ENCODE results near the gene CCDC174.

The CCDC174 gene

DNA sequence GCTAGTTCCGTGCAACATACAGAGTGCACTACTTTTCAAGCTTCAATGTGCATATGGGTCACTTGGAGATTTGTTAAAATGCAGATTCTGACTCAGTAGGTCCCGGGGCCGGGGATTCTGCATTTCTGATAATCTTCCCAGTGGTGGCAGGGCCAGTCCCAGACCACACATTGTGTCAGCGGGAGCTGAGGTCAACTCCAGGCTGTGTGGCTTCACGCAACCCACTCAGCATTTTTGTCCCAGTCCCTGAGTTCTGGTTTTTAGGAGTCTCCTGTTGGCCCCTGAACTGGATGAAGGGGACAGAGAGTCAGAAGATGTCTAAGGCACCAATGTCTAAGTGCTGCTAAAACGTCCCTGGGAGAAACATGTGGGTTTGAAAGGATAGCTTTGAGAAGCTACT is 26.1 kb upstream of the CCDC174 start:
- DNase-seq (ENCODE audit: low read depth in 3 of 3), result no peak

DNA sequence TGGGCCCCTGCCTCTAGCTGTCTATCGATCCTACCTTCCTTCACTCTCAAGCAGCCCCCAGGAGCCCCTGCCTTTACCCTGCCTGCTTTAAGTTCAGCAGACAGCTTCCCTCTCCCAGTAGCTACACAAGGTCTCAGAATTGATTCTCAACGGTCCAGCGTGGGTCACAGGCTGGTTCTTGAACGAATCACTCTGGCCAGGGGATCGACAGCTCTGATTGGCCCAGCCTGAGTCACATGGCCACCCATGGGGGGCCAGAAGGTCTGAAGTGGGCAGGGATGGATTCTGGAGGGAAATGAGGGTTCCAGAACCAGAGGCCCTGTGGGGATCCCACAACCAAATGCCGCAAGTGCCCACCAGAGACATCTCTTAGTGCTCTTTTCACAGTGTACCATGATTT is 23.7 kb upstream of the CCDC174 start:
- DNase-seq (ENCODE audit: low read depth in 3 of 3), result no peak

DNA sequence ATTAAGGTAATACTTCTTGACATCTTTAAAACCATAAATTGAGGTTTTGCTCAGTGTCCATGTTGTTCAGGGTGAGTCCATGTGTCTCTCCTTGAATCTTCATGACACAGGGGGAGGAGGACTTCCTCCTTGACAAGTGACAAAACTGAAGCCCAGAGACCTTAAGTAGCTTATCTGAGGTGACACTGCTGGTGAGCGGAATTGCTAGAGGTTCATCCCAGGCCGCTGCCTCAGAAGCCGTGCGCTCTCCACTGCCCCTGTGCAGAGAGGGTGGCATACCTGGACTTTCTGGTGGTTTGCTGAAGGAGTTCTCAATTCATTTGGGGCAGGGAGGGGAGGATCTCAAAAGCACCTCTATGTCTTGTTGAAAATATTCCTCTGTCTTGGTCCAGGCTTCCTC is 23.2 kb upstream of the CCDC174 start:
- no peak for DNase-seq (ENCODE audit: low read depth in 3 of 3)

DNA sequence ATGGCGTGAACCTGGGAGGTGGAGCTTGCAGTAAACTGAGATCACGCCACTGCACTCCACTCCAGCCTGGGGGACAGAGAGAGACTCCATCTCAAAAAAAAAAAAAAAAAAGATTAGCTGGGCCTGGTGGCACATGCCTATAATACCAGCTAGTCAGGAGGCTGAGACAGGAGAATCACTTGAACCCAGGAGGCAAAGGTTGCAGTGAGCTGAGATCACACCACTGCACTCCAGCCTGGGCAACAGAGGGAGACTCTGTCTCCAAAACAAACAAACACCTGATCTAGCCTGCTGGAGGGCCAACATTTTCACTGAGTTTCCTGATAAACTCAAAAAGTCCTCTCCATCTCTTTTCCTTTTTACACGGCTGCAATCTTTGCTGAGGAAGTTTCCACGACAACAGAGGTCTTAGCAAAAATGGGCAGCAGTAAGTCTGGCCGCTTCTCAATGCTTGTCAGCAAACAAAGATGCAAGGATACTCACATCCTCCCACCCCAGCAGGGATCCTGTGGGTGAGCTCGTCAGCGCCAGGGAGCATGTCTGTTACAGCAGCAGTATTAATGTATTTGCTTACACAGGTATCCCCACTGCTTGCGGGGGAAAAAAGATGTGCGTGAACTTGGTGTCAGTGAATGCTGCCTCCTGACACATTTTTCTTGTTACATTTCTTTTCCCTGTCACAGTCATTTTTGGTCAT is 21.0 kb upstream of the CCDC174 start:
- DNase-seq (ENCODE audit: low read depth in 3 of 3), result no peak

DNA sequence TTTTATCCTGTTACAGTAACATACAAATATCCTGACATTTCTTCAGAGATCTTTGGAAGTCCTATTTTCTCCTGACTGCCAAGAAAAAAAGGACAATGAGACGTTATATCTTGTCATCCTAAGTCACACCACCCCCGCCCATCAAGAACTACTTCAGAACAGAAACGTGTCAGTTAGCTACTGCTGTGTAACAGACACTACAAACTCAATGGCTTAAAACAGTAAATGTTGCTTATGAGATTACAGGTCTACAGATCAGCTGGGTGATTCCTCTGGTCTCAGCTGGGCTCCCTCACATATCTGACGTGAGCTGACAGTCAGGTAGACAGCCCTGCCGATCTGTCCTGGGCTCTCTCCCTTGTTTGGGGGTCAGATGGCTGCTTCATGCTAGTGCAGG is 20.5 kb upstream of the CCDC174 start:
- DNase-seq (ENCODE audit: low read depth in 3 of 3), result no peak

DNA sequence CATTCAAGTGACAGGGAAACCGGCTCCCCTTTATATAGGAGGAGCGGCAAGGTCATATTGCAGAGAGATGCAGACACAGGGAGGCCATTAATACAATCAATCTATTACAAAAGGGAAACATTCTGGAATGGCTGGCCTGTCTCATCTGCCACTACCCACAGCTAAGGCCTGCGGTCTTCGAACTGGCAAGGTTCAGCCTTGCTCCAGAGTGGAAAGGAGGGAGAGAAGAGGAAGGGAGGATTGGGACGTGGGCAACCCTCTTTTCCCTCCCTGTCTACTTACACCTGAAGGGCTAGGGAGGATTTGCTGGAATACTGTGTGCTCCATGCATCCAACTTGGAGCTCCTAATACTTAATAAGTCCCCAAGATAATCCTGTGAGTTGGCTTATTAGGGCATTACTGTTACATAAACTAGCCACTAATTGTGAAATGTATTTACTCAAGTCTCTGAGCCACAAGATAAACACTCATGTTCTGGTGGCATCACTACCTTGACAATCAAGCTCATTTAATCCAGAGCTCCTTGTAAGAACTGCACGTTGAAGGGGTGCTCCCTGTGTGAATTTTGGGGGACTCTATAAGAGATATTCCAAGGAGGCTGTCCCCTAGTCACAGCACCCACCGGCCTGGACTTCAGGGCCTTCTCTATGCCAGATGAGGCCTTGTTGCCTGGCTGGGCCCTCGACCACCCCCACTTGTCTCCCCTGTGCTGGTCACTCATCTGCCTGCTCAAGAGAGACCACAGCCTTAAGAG is 19.7 kb upstream of the CCDC174 start:
- DNase-seq (ENCODE audit: low read depth in 3 of 3), result no peak

DNA sequence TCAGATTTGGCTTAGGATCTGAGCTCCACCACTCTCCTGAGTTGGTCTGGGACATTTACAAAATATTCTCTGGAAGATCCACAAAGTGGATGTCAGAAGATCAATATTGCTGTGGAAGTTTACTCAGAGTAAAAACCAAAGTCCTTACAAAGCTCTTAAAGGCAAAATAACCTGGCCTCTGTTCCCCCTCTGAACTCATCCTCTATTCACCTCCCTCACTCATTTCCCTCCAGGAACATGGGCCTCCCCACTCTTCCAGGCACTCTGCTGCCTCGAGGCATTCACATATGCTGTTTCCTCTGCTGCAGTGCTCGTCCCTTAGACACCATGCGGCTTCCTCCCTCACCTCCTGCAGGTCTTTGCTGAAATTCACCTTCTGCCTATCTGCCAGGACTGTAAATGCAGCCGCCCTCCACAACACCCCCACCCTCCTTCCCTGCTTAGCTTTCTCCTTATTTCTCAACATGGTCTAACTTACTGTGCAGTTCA is 19.1 kb upstream of the CCDC174 start:
- no peak for DNase-seq (ENCODE audit: low read depth in 3 of 3)

DNA sequence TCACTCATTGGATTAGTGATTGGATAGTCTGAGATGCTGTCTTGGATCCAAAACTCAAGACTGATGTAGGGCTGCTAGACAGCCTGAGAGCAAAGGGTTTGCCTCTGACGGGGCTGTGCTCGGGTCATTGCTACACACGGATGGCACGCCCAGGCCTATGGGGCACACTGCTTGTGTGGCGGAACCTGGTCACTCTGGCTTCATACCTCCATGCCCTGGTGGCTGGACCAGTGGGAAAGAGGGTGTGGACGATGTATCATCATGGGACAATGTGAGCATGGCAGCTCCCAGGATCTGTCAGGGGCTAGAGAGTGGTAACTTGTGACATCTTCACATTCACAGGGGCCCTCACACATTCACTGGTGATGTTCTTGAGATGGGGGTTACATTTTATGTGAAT is 18.1 kb upstream of the CCDC174 start:
- DNase-seq (ENCODE audit: low read depth in 3 of 3), result no peak

DNA sequence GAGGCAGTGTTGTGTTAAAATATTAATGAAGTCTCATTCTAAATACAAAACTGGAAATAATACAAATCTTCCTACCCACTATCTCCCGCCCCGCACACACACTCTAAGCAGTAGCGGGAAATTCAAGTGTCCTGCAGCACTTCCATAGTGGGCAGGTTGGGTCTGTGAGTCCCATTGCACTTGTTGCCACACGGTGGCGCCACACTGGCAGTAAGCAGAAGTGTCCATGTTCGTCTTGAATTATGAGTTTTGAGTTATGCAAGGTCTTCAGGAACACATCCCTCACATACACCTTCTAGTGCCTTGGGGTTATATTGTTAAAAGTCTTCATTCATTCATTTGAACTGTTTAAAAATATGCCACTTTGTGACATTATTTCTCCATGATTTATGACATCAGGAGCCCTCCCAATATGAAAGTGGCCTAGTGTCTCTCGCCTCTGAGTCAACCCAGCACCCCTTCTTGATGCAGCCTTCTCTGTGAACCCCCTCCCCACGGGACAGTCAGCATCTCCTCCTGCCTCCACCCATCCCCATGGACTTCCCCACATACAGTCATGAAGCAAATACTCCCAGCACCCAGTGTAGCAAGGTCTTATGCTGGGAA is 17.6 kb upstream of the CCDC174 start:
- DNase-seq (ENCODE audit: low read depth in 3 of 3), result peak; percentile 23 to 36 (median 35)

DNA sequence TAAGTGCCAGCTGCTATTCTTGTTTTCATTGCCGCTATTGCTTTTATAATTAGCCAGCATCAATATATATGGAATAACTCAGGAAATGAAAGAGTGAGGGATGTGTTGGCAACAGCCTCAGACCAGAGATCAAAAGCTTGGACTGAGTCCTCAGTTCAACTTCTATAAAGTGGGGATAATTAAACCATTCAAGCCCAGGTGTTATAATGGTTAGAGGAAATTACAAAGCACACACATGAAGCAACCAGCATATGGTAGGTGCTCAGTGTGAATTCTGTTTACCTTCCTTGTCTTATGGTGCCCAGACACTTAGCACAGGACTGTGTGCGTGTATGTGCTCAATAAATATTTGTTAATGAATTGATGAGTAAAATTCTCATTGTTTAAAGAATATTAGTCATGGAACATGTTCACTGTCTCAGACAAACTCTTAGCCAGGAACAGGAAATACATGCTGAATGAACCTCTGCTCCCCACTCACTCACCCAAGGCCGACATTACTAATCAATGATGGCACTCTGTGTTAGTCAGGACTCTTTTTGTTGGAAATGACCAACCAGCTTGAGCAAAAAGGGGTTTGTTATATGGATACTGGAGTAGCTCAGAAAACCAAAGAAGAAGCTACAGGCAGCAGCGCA is 16.7 kb upstream of the CCDC174 start:
- DNase-seq (ENCODE audit: low read depth in 3 of 3), result no peak

DNA sequence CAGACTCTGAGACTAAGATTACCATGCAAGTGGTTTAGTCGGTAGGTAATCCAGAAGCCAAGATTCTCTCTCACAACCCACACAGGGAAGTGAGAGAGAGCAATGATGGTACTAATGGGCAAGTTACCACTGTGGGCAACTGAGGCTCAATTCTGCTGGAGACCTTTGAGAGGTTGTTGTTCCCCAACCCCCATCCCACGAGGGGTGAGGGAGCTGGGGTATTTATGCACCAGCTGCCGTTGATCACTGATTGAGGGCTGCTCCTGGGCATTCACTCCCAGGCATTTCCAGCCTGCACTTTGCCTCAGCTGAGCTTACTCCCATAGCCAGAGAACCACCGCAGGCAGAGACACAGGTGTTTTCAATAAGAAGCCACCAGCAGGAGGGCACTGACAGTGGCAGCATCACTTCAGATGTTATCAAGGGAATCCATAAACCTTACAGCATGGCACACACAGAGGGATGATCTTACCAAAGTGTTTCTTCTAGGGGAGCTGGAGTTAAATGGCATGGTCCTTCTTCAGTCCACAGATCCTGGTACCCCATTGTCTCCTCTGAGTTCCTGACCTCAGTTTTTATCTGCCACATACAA is 15.0 kb upstream of the CCDC174 start:
- no peak for DNase-seq (ENCODE audit: low read depth in 3 of 3)

DNA sequence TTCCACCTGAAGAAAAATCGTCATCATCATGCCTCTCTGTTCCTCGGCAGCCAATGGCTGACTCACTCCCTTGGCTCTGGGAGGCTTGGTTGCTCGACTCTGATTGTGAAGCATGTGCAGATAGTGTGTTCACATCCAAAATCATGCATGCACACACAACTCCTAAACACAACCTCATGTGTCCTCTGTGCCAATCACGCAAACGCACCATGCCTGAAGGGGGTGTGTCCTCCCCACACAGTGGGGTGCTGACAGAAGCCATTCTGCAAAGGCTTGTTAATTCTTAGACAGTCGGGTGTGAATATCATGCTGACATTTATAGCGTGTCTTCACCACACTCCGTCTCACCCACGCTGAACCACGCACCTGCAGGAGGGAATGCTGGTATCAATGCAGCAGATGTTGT is 11.4 kb upstream of the CCDC174 start:
- DNase-seq (ENCODE audit: low read depth in 3 of 3), result no peak

DNA sequence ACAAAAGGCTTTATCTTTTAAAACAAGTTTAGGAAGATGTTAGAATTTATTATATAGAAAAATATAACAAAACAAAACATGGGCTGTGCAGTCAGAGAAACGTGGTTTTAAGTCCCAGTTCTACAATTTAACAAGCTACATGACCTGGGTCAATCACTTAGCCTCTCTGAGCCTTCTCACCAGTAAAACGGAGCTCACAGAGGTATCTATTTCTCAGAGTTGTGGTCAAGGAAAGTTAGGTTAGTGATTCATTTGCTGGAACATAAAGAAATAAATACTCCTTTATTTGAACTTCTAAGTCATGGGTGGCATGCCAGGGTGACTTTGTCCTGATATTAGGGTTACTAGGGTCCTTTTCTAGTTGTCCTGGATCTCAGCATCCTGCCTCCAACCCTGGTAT is 10.8 kb upstream of the CCDC174 start:
- no peak for DNase-seq (ENCODE audit: low read depth in 3 of 3)

DNA sequence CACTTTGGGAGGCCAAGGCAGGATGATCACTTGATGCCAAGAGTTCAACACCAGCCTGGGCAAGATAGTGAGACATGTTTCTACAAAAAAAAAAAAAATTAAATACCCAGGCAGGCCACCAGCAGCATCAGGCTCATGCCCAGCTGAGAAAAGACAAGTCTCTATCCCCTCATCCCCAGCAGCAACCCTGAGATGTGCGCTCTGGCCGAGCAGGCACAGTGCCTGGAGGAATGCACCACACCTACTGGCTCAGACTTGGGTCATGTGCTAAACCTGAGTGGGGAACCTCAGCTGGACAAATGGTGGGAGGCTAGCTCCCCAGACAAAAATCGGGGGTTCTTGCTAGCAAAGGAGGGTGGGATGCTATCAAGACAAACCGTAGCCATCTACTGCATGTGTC is 10.2 kb upstream of the CCDC174 start:
- DNase-seq (ENCODE audit: low read depth in 3 of 3), result no peak

DNA sequence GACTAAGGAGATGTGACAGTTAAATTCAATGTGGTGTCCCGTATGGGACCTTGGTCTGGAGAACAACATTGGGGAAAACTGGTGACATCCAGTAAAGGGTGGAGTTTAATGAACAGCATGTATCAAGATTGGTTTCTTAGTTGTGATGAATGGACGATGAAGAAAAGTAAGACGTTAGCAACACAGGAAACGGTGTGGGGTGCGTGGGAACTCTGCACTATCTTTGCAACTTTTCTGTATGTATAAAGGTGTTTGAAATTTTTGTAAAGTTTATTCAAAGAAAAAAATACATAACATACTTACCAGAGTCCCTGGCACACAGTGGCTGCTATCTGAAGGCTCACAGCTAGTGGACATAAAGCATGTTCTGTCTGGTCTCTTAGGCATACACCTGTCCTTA is 6.1 kb upstream of the CCDC174 start:
- DNase-seq (ENCODE audit: low read depth in 3 of 3), result no peak

DNA sequence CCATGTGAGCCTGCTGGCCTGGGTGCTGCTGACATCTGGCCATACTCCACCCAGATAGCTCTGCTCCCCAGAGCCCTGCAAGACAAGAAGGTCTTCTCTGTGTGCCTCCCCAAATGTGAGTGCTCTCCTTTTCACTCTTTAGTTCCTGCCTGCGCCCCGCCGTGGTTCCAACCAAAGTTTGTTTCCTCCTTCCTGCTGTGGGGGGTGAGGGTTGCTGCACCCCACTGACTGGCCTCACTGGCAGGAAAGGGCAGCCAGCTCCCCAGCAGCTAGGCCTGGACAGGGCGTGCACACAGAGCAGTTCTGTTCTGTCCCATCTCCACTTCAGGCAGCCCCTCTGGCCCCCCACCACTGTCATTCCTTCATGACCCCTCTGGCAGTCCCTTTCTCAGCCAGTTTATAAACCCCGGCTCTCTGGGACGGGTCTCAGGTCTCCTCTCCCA is 5.4 kb upstream of the CCDC174 start:
- no peak for DNase-seq (ENCODE audit: low read depth in 3 of 3)

DNA sequence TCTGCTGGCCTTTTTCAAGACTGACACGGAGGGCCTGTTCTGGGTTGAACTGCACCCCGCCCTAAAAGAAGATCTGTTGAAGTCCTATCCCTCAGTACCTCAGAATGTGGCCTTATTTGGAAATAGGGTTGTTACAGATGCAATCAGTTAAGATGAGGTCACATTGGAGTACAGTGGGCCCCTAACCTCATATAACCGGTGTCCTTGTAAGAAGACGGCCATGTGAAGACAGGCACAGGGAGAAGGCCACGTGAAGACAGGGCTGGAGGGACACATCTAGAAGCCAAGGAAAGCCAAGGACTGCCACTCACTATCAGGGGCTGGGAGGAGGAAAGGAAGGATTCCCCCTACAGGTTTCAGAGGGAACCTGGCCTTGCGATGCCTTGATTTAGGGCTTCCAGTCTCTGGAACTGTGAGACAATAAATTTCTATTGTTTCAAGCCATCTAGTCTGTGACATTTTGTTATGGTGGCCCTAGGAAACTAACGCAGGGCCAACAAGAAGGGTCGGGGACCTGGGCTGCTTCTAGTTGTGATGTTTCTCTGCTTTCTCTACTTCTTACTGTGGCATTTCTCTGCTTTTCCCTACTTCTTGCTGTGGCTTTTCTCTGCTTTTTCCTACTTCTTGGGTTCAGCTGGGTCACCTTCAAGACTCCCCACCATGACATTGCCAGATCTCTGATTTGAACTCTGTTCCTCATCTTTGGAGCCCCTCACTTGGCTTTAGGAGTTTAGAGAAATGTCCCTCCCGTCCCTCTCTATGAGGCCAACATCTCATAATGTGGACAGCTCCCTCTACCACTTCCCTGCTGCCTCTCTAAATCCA is 4.8 kb upstream of the CCDC174 start:
- no peak for DNase-seq (ENCODE audit: low read depth in 3 of 3)

DNA sequence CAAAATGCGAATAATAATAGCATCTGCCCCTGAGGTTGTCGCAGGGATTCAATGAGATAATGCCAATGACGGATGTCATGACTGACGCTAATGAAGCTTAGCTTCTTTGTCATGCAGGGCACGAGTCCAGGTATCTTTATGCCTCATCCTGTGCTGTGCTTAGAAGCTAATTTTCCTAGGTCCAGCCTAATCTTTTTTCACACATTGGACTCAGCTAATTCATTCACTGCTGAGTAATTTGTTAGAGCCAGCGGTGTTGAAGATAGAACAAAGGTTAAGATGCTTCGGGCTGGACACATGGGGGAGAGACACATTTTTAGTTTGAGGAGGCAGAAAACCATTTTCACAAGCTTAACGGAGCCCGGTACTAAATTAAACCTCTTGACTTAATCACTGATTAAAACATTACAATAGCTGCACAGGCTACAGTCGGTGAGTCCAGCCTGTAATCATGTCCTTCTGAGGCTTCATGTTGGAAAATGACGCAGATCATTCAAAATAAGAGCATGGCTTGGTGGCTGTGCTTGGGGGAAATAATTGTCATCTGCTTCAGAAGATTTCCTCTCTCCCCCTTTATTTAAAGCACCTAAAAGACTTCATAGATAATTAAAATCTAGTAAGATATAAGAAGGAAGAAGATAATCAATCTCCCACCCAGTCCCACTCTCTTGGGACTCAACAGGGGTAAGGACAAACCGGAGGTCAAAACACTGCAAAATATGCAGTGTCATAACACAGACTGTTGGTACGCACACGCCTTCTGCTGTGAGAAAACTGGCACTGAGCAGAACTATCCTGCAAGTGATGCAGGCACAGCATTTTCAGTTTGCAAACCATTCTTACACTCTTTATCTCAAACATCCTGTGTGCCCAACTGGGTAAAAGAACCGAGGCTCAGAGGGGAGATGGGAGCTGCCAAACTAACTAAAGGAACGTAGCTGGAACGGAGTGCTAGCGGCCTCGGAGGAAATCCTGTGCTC is 3.3 kb upstream of the CCDC174 start:
- DNase-seq (ENCODE audit: low read depth in 3 of 3), result no peak

DNA sequence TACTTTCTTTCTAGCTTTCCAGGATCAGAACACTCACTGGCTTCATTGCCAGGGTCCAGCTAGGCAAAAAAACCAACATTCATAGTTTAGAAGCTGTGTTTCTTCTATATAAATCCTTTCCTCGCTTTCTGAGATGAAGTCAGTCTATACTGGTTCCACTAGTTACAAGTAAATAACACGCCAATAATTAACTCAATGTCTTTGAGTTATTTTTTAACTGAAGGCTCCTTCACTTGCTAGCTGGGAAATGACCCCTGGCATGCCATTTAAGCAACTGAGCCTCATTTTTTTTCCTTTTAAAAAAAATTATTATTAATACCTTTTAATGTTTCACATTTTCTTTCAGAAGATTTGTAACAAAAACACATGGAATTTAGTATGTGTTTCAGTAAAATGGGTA is 2.1 kb upstream of the CCDC174 start:
- DNase-seq (ENCODE audit: low read depth in 3 of 3), result no peak

DNA sequence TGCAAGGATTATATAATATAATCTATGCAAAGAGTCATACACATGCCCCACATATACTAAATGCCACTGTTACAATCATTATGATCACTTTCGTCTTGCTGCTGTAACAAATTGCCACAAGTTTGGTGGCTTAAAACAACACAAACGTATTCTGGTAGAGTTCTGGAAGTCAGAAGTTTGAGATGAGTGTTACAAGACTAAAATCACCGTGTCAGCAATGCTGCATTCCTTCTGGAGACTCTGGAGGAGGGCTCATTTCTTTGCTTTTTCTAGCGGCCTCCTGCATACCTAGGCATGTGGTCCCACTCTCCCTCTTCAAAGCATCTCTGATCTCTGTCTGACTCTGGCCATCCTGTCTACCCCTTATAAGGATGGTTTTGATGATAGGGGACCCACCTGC is 1.4 kb upstream of the CCDC174 start:
- no peak for DNase-seq (ENCODE audit: low read depth in 3 of 3)
